HepG2 (cell line): Measurements from ENCODE around the gene SEPTIN12. TPM values are rescaled to one million over a fixed set of nuclear protein-coding genes. Genes with fewer than 3 reads are reported as not detected.

Experiments
- ASH2L ChIP-seq: fragments of 300-600, 200-600 bp; sonication (generic); IDR thresholded peaks from 2 replicates; pipeline ENCODE4 v1.7.0; 2017; ENCODE audit warnings: low read depth, mild to moderate bottlenecking, moderate library complexity, mixed read lengths, low read length; ENCODE audit not compliant: insufficient read length
- ATF7-NPFF ChIP-seq: sonication (generic); formaldehyde crosslinking; IDR thresholded peaks from 2 replicates; pipeline ENCODE4 v1.8.1; 2023; ENCODE audit warnings: mild to moderate bottlenecking, low read depth, missing genetic modification reagents, moderate library complexity
- KDM4B ChIP-seq: sonication (generic); formaldehyde crosslinking; IDR thresholded peaks from 2 replicates; pipeline ENCODE4 v1.4.0; 2020; ENCODE audit warnings: missing genetic modification reagents
- KLF16 ChIP-seq, 2 experiments: sonication (generic) in 1 of 2; formaldehyde crosslinking in 1 of 2; IDR thresholded peaks; 2 replicates each; pipeline versions ENCODE4 v1.6.1 to v1.8.0; 2016 to 2023; ENCODE audit warnings: missing genetic modification reagents in 2 of 2, missing compliant biosample characterization in 1 of 2
- NFKB2 ChIP-seq: sonication (generic); formaldehyde crosslinking; IDR thresholded peaks from 2 replicates; pipeline ENCODE4 v1.4.0; 2020; ENCODE audit warnings: missing genetic modification reagents, borderline replicate concordance
- NKX3-1 ChIP-seq: sonication (generic); formaldehyde crosslinking; IDR thresholded peaks from 2 replicates; pipeline ENCODE4 v1.5.0; 2020; ENCODE audit warnings: missing genetic modification reagents
- SAP130 ChIP-seq: IDR thresholded peaks from 2 replicates; pipeline ENCODE4 v1.6.1; 2016; ENCODE audit warnings: low read depth
- TEAD2 ChIP-seq: sonication (generic); formaldehyde crosslinking; IDR thresholded peaks from 2 replicates; pipeline ENCODE4 v1.9.0; 2021; ENCODE audit warnings: missing genetic modification reagents
- YEATS2 ChIP-seq: sonication (generic); formaldehyde crosslinking; IDR thresholded peaks from 2 replicates; pipeline ENCODE4 v1.4.0; 2020; ENCODE audit warnings: missing genetic modification reagents, borderline replicate concordance
- ZBTB46 ChIP-seq: sonication (generic); formaldehyde crosslinking; IDR thresholded peaks from 2 replicates; pipeline ENCODE4 v1.4.0; 2020; ENCODE audit warnings: mild to moderate bottlenecking, missing genetic modification reagents, borderline replicate concordance
- ZNF263 ChIP-seq: sonication (generic); formaldehyde crosslinking; IDR thresholded peaks from 2 replicates; pipeline ENCODE4 v1.4.0; 2020; ENCODE audit warnings: missing genetic modification reagents
- ZNF333 ChIP-seq: sonication (generic); formaldehyde crosslinking; IDR thresholded peaks from 2 replicates; pipeline ENCODE4 v1.4.0; 2020; ENCODE audit warnings: mild to moderate bottlenecking, missing genetic modification reagents, borderline replicate concordance
- ZNF496 ChIP-seq: sonication (generic); formaldehyde crosslinking; IDR thresholded peaks from 2 replicates; pipeline ENCODE4 v1.8.1; 2023; ENCODE audit warnings: mild to moderate bottlenecking, moderate library complexity, missing genetic modification reagents; ENCODE audit not compliant: insufficient replicate concordance
- ZNF615 ChIP-seq: sonication (generic); formaldehyde crosslinking; IDR thresholded peaks from 2 replicates; pipeline ENCODE4 v1.5.0; 2020; ENCODE audit warnings: mild to moderate bottlenecking, missing genetic modification reagents, borderline replicate concordance
- polyA plus RNA-seq, 8 experiments: library from polyadenylated mRNA; depleted of rRNA in 3 of 8; stranded (reverse) in 7 of 8; unstranded in 1 of 8; fragments of >200 nt; fragmentation: Illumina TruSeq in 4 of 8; extraction: Trizol in 4 of 8; gene quantifications; 2 replicates each; pipeline versions ENCODE4 v1.2.1 to v1.2.3, GENCODE V29; 2011 to 2016; ENCODE audit warnings: low read depth in 4 of 8, missing spikeins in 1 of 8, mixed read lengths in 1 of 8; ENCODE audit not compliant: insufficient read depth in 1 of 8
- total RNA-seq, 5 experiments: library from RNA; depleted of rRNA; stranded (reverse); fragments of >200 nt; fragmentation: Illumina TruSeq; extraction: Trizol; gene quantifications; 2 replicates each; pipeline ENCODE4 v1.2.3, GENCODE V29; 2016; ENCODE audit warnings: low read depth in 1 of 5
- TF ChIP-seq, protein P1 (sequence below): fragments of 450-650 bp; IDR thresholded peaks from 2 replicates; pipeline ENCODE4 v1.6.1; 2016
- TF ChIP-seq, protein P2 (sequence below): sonication (generic); formaldehyde crosslinking; IDR thresholded peaks from 2 replicates; pipeline ENCODE4 v1.5.0; 2020; ENCODE audit warnings: mild to moderate bottlenecking, low read depth, missing genetic modification reagents, borderline replicate concordance
- TF ChIP-seq, protein P3 (sequence below): sonication (generic); formaldehyde crosslinking; IDR thresholded peaks from 2 replicates; pipeline ENCODE4 v1.5.0; 2020; ENCODE audit warnings: missing genetic modification reagents, mild to moderate bottlenecking, borderline replicate concordance
- TF ChIP-seq, protein P4 (sequence below), 2 experiments: sonication (generic) in 1 of 2; formaldehyde crosslinking in 1 of 2; IDR thresholded peaks; 2 replicates each; pipeline versions ENCODE4 v1.5.1 to v1.6.1; 2011 to 2020; ENCODE audit warnings: borderline replicate concordance in 1 of 2, low read depth in 1 of 2, low read length in 1 of 2, mild to moderate bottlenecking in 1 of 2, missing genetic modification reagents in 1 of 2, moderate library complexity in 1 of 2

SEPTIN12 gene
- total and polyA plus RNA-seq, 2 of the 13 experiments (the other 11 are each of a cell fraction or from before 2014, with no cell fraction given), result 0.22 TPM; not detected in 1

DNA sequence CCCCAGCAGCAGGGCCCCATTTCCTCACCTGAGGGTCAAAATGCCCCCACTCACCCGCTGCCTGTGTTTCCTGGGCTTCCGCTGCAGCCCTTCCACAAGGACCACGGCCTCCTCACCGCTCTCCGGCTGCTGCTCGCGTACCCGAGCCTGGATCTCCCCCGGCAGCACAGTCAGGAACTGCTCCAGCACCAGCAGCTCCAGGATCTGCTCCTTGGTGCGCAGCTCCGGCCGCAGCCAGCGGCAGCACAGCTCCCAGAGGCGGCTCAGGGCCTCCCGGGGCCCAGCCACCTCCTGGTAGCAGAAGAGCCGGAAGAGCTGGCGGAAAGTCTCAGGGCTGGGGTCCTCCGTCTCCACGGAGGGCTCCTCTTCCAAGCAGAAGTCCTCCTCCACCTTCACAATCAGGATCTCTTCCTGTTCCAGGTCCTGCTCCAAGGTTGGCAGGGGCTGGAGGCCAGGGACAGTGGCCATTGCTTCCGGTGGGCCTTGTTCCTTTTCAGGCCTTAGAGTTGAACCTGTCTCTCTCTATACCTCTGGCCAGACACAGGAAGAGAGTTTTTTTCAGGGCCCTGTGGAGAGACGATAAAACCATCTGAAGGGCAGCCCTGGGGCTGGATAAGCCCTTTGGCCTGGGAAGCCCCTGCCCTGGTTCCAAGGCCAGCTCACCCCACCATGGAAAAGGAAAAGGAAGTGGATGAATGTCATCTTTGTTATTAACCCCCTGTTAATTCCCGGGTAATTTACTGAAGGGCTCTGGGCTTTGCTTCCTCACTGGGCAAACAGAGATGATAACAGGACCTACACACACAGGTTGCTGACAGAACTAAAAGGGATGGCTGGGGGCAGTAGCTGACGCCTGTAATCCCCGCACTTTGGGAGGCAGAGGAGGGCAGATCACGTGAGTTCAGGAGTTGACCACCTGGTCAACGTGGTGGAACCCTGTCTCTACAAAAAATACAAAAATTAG is 22.4 kb downstream of the SEPTIN12 start (continued):
- TF ChIP-seq NKX3-1 (CRISPR knock-in tag) (no peak), NFKB2 (no peak), ZNF333 (CRISPR knock-in tag) (peak; percentile 42; the same call in 1 of the 2 replicates), KLF16 (CRISPR knock-in tag; IDR thresholded peaks at IDR 0.05) (no peak), ZBTB46 (CRISPR knock-in tag) (no peak), ZNF615 (no peak), YEATS2 (CRISPR knock-in tag) (no peak), SAP130 (CRISPR knock-in tag) (peak; percentile 44), ZNF263 (CRISPR knock-in tag) (no peak), KDM4B (no peak), TEAD2 (no peak), ASH2L (no peak), ATF7-NPFF (CRISPR knock-in tag) (no peak), ZNF496 (CRISPR knock-in tag) (no peak)
- TF ChIP-seq, protein P1, sequence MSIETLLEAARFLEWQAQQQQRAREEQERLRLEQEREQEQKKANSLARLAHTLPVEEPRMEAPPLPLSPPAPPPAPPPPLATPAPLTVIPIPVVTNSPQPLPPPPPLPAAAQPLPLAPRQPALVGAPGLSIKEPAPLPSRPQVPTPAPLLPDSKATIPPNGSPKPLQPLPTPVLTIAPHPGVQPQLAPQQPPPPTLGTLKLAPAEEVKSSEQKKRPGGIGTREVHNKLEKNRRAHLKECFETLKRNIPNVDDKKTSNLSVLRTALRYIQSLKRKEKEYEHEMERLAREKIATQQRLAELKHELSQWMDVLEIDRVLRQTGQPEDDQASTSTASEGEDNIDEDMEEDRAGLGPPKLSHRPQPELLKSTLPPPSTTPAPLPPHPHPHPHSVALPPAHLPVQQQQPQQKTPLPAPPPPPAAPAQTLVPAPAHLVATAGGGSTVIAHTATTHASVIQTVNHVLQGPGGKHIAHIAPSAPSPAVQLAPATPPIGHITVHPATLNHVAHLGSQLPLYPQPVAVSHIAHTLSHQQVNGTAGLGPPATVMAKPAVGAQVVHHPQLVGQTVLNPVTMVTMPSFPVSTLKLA, result peak; percentile 72
- TF ChIP-seq, protein P2, sequence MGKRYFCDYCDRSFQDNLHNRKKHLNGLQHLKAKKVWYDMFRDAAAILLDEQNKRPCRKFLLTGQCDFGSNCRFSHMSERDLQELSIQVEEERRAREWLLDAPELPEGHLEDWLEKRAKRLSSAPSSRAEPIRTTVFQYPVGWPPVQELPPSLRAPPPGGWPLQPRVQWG, result no peak
- TF ChIP-seq, protein P3, sequence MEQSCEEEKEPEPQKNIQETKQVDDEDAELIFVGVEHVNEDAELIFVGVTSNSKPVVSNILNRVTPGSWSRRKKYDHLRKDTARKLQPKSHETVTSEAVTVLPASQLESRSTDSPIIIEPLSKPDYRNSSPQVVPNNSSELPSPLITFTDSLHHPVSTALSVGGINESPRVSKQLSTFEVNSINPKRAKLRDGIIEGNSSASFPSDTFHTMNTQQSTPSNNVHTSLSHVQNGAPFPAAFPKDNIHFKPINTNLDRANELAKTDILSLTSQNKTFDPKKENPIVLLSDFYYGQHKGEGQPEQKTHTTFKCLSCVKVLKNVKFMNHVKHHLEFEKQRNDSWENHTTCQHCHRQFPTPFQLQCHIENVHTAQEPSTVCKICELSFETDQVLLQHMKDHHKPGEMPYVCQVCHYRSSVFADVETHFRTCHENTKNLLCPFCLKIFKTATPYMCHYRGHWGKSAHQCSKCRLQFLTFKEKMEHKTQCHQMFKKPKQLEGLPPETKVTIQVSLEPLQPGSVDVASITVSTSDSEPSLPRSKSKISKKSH (CRISPR knock-in tag), result peak; percentile 65; the same call in 1 of the 2 replicates
- TF ChIP-seq, protein P4, sequence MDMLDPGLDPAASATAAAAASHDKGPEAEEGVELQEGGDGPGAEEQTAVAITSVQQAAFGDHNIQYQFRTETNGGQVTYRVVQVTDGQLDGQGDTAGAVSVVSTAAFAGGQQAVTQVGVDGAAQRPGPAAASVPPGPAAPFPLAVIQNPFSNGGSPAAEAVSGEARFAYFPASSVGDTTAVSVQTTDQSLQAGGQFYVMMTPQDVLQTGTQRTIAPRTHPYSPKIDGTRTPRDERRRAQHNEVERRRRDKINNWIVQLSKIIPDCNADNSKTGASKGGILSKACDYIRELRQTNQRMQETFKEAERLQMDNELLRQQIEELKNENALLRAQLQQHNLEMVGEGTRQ (IDR thresholded peaks at IDR 0.05; ENCODE audit: low read depth, low read length), result 0 out of 2 replicates have a peak, but pooled peaks have one; percentile 3
- TF ChIP-seq, protein P4 (CRISPR knock-in tag; IDR thresholded peaks at IDR 0.05; ENCODE audit: borderline replicate concordance), result no peak
